DLD1 (cell line): ENCODE results near the gene C1orf53.
"Not testable (repeated sequence)": the region's sequence is repeated elsewhere in the genome, so short reads cannot be mapped to it uniquely, and the experiment has no call there.

Experiments
- in situ Hi-C: cut with HindIII; loops from 2 replicates; pipeline ENCODE4 v1.10.0; 2017; ENCODE audit warnings: low sequenced_read_pairs

C1orf53 gene

GRCh38 chr1:197920414-197921117 is 18.1 kb downstream of the C1orf53 start:
- in situ Hi-C loops, result no loop called here

GRCh38 chr1:197921235-197922069 is 19.0 kb downstream of the C1orf53 start:
- in situ Hi-C loops, result no loop called here

GRCh38 chr1:197922070-197922390 is 19.6 kb downstream of the C1orf53 start:
- in situ Hi-C loops, result no loop called here

GRCh38 chr1:197923038-197923437 is 20.6 kb downstream of the C1orf53 start:
- in situ Hi-C loops, result no loop called here

GRCh38 chr1:197924516-197925123 is 22.2 kb downstream of the C1orf53 start:
- in situ Hi-C loops, result no loop called here

GRCh38 chr1:197927908-197928665 is 25.7 kb downstream of the C1orf53 start:
- in situ Hi-C loops, result no loop called here

- in situ Hi-C loops, result no loop called here
Measured at GRCh38 chr1:197928849-197929336, 26.5 kb downstream of the C1orf53 start.

GRCh38 chr1:197933016-197933415 is 30.6 kb downstream of the C1orf53 start:
- in situ Hi-C loops, result no loop called here

- in situ Hi-C loops, result no loop called here
Measured at GRCh38 chr1:197933647-197934046, 31.2 kb downstream of the C1orf53 start.

- in situ Hi-C loops, result no loop called here
Measured at GRCh38 chr1:197937381-197937780, 35.0 kb downstream of the C1orf53 start.

- in situ Hi-C loops, result no loop called here
Measured at GRCh38 chr1:197937892-197938291, 35.5 kb downstream of the C1orf53 start.

- in situ Hi-C loops, result not testable (repeated sequence)
Measured at GRCh38 chr1:197939159-197939980, 36.9 kb downstream of the C1orf53 start.

- in situ Hi-C loops, result no loop called here
Measured at GRCh38 chr1:197942042-197942441, 39.6 kb downstream of the C1orf53 start.

GRCh38 chr1:197944485-197944884 is 42.1 kb downstream of the C1orf53 start:
- in situ Hi-C loops, result no loop called here

GRCh38 chr1:197948926-197949899 is 46.8 kb downstream of the C1orf53 start:
- in situ Hi-C loops, result no loop called here

- in situ Hi-C loops, result no loop called here
Measured at GRCh38 chr1:197951089-197951488, 48.7 kb downstream of the C1orf53 start.

- in situ Hi-C loops, result no loop called here
Measured at GRCh38 chr1:197951617-197952175, 49.3 kb downstream of the C1orf53 start.

GRCh38 chr1:197953472-197953871 is 51.0 kb downstream of the C1orf53 start:
- in situ Hi-C loops, result not testable (repeated sequence)
